HS-27A (cell line): ENCODE measurements around the gene PARD3.
"Not testable (repeated sequence)": the region's sequence is repeated elsewhere in the genome, so short reads cannot be mapped to it uniquely, and the experiment has no call there.

Experiments
- DNase-seq: peaks from one replicate; pipeline ENCODE4 v3.0.0-alpha.2; 2012; ENCODE audit warnings: low read depth, missing footprints

Gene PARD3

DNA sequence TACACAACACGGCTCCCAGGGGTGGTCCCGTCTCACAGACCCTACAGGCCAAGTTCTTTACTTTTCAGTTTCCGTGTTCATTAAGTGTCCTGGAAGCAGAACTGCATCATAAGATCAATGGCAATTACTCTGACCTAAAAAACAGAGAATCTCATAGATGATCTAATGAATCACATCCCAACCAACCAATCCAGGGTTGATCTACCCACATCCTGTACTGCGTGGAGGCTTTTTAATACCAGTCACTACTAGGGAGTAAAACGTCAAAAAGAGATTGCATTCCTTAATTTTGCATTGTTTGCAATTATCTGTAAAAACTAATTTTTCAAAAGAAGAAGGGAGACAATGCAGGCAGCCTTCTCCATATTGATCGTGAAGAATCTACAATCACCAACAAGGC is 72.6 kb downstream of the PARD3 start:
- no peak for DNase-seq

DNA sequence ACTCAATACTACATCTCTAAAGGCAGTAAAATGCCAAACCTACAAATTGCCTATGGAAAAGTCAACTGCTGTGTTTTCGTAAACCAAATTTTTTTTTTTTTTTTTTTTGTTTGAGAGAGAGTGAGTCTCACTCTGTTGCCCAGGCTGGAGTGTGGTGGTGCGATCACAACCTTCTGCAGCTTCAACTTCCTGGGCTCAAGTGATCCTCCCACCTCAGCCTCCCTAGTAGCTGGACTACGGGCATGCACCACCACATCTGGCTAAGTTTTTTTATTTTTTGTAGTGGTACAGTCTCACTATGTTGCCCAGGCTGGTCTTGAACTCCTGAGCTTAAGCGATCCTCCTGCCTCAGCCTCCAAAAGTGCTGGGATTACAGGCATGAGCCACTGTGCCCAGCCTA is 74.0 kb downstream of the PARD3 start:
- not testable (repeated sequence) for DNase-seq

DNA sequence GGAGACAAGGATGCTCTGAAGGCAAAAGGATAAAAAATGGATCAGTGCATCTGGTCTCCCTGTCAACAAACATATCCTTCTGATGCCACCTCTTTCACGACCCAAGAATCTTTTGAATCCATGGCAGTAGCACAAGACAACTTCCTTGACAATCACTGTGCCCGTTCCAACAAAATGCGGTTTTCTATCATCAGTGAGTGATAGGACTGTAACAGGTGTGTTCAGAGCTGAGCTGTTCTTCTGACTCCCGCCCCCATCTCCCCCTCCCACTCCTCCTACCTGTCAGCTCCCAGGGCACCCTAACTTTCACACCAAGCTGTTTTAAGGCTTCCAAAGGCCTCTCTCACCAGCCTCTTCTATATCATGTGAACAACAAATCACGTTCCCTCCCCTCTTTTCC is 74.8 kb downstream of the PARD3 start:
- no peak for DNase-seq

DNA sequence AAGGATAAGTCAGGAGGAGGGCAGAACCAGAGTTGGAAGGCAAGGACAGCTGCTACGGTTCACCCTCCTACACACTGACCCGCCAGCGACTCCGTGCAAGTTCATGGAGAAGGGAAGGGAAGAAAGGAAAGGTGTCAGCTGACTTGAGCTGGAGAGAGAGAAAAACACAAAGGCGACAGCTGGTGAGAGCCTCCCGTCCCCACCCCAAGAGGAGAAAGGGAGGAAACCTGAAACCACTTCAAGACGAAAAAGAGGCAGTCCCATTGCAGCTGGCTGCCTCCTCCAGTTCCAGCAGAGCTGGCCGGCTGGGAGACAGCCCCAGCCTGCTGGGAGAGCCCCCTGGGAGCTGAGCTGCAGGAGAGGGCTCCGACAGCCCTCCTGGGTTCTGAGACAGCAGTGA is 75.2 kb downstream of the PARD3 start:
- DNase-seq, result no peak

DNA sequence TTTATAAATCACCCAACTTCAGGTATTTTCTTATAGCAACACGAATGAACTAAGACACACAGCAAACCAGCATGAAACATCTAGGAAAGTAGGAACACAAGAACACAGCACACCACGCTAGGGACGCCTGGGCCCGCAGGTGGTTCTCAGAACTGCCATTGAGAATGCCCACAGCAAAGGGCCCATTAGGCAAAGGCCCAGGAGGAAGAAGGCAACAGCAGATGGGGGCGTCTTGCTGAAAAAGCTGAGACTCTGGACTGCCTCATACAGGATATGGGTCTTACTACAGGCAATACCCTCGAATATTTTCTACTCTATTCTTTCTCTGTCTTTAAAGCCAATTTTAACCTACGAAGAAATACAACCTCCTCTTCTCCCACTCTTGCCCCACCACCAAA is 77.3 kb downstream of the PARD3 start:
- DNase-seq, result no peak

DNA sequence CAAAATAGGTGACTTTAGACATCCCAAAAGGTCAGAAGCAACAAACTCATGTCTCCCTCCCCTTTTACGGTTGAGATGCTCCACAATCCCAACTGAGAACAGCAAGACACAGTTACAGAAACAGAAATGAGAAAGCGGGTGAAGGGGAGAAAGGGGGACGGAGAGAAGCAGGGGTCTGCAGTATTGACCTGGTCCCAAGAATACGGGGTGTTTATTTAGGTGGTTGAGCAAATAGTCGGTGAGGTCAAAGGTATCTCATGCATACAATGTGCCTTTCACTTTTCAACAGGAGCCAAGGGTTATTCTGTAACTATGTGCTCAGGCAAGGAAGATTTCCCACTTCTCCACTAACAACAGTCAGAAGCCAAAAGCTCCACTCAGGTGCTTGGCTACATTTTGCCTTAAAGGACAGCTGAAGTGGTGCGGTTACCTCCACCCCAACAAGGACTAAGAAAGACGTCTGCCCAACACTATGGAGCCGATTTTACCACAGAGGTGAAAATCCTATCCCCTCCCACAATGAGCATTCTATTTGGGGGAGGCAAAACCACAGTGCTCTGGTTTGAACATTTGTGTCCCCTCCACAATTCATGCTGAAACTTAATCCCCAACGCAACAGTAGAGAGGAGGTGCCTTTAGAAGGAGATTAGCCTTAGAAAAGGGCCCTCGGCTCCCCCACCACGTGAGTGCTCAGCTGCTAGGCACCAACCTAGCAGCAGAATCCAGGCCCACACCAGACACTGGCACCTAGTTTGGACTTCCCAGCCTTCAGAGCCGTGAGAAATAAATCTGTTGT is 77.9 kb downstream of the PARD3 start:
- no peak for DNase-seq

DNA sequence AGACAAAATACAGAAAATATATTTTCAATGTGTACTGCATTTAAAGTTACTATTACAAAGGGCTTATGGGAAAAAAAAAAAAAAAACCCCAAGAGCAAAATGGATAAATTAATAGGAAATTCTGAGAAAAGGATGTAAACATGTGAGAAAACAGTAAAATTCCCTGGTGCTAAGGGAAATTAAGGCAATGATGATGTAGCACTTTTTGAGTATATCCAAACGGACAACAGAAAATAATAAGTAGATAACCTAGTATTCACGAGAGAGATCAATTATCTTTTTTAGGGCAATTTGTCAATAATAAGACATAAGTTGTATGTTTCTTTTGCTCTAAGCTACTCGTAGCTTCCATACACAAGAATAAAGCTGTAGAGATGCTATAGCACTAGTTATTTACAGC is 80.2 kb downstream of the PARD3 start:
- no peak for DNase-seq

DNA sequence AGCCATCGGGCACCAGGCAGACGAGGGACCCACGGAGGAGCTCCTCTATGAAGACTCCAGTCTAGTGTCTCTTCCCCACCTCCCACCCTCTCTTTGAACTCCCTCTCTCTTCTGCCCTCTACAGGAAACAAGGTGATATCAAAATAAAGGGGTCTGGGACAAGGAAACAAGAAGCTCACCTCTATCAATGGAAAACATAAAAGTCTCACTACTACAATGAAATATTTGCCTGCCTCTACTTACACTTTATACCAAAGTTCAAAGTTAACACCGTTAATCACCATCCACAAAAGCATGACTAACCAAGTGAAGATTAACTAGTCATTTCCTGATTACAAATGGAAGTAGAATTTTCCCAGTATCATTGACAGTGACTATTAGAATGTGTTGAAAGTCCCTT is 82.2 kb downstream of the PARD3 start:
- no peak for DNase-seq

DNA sequence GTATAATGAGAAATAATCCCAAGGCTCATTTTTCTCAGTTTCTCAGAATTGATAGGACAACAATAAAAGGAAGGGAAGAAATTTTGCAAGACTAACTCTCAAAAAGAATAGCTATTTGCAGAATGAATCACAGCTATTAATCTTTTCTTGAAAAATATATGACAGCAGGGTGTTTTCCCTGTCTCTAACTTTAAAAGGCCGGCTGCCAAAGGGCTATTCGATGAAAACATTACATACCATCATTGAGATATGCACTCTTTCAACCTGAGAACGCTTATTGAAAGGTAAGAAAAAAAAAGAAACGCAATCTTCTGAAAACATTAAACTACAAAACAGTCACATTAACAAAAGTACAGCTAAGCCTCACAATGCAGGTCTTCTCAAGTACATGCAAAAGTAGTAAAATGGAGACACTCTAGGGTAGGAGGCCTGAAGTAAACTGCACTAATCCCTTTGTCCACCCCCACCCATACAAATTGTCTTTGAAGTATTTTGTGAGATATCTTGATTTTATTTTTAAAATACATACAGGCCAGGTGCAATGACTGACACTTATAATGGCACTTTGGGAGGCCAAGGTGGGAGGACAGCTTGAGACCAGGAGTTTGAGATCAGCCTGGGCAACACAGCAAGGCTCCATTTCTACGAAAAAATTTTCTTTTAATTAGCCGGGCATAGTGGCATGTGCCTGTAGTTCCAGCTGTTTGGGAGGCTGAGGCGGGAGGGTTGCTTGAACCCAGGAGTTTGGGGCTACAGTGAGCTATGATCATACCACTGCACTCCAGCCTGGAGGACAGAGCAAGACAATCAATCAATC is 83.0 kb downstream of the PARD3 start:
- DNase-seq, result no peak

DNA sequence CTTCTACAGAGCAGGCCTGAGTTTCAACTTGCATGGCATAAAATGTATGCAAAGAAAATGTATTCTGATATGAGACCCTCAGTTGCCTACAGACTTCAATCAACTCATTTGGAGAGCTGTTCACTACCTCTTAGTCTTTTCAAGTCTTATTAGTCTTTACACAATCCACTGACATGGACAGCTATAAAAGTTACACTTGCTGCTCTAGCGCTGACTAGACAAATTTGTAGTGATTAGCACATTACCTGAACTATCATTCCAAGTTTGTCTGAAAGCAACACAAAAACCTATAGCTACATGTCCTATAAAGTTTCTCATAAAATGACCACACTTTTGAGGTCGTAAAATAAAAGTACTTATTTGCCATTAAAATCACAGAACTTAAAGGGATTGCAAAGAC is 83.9 kb downstream of the PARD3 start:
- no peak for DNase-seq

DNA sequence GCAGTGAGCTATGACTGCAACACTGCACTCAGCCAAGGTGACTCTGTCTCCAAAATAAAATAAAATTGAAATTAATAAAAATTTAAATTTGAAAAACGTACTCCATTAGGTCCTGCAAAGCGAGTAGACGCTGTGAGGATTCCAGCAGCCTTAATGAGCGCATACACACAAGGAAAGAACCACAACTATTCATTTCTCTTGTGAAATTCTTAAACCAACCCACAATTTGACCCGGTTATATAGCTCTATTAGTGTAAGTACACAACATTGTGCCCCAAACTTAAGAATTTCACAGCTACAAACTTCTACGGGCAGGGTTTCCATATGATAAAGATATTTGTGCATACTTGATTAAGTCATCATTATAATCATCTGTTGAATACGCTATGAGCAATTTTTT is 84.4 kb downstream of the PARD3 start:
- DNase-seq, result no peak

DNA sequence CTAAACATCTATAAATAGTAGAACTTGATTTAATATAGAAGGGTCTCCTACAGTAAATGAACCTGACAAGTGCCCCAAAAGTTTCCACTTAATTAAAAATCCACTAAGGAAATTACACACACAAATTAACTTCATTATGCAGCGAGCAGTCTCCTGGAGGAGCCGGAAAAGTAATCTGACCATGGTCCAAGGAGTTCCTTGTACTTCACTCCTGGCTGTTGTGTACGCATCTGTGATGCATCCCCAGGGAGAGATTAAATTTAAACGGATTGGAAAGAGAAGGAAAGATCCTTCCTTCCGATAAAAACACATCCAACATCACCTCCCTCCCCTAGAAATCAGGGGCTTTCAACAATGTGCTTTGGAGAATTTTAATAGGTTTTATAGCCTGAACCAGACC is 85.5 kb downstream of the PARD3 start:
- no peak for DNase-seq

DNA sequence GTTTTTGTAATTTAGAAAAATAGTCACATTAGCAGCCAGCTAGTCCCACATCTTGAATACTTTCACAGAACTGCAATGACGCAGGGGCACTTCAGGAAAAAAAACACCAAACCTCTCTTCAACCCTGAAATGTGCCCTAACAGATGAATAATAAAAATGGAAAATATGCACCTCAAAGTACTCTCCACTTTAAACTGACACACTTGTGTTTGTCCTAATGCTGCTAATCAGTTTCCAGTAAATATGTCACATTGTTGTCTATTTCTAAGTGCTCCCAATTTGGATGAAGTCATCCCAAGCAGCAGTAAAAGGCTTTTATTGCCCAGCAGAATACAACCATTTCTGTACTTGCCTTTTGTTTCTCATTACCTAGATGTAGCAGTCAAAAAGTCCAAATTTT is 86.7 kb downstream of the PARD3 start:
- DNase-seq, result no peak

DNA sequence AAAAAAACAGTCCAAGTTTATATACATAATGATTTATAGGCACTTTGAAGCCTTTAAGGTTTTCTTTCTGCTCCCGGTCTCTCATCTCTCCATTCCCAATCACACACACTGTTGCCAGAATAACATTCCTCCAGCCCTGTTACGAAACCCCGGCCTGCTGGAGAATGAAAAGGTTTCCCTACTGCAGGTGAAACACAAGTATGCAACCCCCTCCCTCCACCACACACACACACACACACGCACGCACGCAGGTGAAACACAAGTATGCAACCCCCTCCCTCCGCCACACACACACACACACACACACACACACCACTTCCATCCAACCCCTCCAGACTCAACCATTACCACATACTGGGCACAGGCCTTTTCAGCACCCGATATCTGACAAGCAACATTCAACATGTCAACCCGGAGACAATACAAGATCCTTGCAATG is 87.5 kb downstream of the PARD3 start:
- DNase-seq, result no peak

DNA sequence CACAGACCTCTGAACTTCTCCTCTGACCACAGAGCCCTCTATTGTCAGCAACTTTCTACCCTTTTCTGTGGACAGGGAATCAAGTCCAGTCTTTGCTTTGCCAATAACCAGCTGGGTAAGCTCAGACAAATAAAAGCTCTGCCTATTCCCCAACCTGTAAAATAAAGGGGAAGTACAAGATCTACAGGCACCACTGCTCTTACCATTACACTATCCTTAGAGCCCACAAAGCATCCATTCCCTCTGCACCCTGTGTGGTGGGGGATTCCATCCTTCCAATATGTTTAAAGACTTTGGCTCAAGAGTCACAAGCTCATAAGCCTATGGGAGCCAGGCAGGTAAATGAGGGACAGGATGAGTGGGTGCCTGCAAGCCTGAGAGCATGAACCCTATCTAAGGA is 88.2 kb downstream of the PARD3 start:
- DNase-seq, result no peak

DNA sequence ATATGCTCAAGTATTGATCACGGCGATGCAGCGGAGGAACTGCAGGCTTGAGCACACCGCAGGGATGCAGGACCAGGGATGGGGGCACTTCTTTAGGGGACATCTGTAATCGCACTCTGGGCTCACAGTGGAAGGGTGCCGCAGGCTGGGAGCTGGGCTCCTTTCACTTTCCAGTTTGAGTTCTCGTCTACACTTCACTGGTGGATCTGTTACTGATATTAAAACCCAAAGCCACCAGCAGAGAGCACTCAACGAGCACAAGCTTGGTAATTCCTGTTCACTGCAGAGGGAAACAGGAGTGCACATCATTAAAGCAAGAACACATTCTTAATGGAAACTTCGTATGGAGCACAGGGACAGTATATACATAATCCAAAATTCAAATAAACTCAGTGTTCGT is 91.3 kb downstream of the PARD3 start:
- DNase-seq, result no peak

DNA sequence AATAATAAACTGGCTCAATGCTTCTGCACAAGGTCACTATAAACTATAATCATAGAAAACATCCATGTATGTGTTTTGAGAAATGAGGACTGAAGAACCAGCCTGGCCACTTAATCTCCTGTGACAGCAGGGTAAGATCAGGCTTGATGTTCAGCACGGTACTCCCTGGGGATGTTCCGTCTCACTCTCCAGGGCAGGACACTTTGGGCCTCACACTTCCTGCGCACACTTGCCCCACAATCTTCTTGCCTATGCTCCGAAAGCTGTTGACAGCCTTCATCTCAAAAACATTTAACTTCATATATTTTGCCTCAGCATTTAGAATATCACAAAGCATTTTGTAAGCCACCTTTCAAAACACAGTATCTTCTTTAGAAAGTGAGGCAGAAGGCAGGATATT is 92.7 kb downstream of the PARD3 start:
- DNase-seq, result no peak

DNA sequence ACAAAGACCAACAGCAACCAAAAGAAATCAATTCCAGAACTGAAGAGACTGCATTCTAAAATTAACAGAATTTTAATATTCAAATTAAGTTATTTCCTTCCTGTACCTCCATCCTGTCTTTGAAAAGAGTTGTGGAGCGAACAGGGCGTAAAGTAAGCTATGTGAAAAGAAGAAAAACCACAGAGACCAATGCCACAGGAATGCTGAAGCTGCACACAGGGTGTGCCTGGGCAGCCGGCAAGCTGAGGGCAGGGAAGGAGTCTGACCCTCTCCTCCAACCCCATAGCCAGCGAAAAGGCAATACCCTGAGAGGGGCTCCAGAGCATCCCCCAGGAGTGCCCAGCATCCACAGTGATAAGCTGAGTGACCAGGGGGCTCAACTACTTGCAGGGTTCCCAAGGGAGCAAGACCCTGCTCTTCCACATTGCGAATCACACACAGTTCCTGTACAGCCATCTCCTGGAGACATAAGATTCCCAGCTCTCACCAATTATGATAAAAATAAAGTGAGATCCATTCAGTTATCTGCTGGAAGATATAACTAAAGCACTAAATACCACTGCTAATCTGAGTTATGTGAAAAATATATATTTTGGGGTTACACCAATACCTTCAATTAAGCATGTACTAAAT is 93.8 kb downstream of the PARD3 start:
- DNase-seq, result no peak

DNA sequence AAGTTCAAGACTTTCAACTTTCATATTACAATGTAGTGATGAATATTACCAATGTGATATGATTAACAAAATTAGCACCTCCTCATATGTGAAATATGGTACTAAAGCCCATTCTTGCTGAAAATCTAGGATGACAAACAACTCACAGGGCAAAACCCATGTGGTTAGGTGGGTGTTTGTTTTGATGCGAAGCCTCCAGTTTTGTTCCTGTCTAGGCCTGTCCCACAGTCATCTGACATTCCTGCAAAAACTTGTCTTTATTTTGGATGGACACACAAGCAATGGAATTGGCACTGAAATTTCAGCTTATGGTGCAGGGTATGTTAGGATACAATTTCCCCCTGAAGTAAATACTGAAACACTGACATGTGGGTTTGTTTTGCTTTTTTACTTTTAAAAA is 95.3 kb downstream of the PARD3 start:
- DNase-seq, result no peak

DNA sequence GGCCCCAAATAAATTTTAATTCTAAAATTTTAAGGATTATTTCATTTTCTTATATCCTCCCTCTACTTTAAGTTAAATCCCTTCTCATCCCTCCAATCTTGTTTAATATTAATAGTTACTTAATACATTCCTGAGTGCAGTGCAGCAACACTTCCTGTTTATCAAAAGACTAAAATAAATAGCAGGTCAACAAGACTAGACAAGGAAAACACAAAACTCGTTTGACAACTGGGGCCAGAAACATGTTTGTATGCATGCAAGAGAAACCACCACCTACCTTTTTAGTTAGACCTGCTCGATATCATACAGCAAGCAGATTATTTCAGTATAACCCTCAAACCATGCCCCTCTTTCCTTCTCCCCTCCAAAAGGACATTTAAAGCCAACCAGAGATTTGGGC is 95.8 kb downstream of the PARD3 start:
- no peak for DNase-seq

DNA sequence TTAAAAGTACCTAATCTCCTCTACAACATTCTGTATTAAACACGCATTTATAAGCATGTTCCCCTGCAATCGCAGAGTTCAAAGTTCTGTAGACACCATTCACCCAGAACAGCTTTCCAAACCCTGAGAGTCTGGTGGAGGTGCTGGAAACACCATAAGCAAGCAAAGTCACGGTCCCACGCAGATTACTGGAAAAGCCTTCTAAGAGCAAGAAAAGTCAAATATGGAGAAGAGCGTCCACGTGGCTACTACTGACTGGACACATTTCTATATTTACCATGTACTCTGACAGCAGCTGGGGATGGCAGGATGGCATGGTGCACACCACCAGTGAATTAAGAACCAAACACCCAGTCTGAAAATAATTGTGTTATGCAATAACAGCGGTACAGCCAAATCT is 97.7 kb downstream of the PARD3 start:
- no peak for DNase-seq

DNA sequence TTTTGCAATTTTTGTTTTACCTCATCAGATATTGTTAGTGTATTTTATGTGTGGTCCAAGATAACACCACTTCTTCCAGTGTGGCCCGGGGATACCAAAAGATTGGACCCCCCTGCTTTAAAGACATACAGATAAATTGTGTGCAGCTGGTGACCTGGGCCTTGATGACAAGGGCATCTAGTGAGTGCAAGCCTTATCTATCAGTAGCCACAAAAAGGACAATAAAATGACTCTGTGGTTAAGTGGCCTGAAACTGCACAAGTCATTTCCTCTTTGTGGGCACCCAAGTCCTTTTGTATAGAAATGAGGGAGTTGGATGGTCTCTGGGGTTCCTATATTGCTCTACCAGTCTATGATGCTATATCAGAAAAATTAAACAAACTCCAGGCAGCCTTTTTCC is 98.1 kb downstream of the PARD3 start:
- no peak for DNase-seq

DNA sequence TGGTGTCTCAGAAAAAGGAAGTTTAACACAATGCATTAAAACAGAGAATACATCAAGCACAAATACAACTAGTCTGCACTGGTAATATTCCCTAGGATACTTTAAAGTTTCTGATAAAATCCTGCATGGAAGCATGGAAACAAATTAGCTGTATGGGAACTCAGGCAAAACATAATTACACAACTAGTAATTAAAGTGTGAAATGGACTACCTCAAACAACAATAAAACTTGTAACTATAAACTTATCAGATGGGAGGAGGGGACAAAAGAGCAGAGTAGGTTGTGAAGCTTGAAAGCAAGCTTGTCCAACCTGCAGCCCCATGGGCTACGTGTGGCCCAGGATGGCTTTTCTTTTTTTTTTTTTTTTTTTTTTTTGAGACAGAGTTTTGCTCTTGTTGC is 98.9 kb downstream of the PARD3 start:
- no peak for DNase-seq
